HG02970 (cell line): Measurements from ENCODE around the gene PKD1L1.
"Not testable (repeated sequence)": the region's sequence is repeated elsewhere in the genome, so short reads cannot be mapped to it uniquely, and the experiment has no call there.

Experiments used
- ATAC-seq: cut with Tn5 transposase; IDR thresholded peaks from one replicate; pipeline ENCODE4 v1.9.1; 2021; ENCODE audit warnings: mild to moderate bottlenecking, moderate library complexity, moderate number of reproducible peaks; ENCODE audit not compliant: unreplicated experiment, low FRiP score

The PKD1L1 gene

DNA sequence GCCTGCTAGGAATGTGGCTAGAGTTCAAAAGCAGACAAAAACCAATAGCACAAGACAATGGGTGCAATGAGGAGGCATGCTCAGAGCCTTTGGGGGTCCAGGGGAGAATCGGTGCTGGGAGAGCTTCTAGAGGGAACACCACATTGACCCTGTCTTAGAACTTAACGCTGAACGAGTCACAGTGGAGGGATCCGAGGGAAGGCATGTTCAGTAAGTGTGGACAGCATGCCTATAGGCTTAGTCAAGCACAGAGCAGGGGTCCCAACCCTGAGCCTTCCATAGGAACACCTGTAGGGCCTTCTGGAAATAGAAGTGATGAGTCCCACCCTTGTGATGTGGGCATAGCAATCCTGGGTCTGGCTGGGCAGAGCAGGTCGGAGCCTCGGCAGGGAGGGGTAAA is 148.7 kb downstream of the PKD1L1 start:
- ATAC-seq, result no peak

DNA sequence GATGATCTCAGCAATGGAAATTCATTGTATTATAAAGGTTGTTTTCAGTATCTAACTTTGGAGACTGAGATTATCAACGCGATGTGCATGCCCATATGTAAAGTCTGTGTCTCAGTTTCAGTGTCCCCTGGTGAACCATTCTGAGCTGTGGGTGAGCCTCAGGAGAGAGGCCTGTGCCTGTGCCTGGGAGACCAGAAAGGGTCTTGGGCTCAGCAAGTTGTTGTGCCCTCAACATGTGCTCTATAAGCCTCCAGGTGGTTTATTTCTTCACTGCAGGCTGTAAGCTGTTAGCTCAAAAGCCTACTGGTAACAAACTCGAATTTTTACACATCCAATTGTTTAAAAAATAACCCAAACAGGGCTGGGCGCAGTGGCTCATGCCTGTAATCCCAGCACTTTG is 151.9 kb downstream of the PKD1L1 start:
- ATAC-seq, result no peak

DNA sequence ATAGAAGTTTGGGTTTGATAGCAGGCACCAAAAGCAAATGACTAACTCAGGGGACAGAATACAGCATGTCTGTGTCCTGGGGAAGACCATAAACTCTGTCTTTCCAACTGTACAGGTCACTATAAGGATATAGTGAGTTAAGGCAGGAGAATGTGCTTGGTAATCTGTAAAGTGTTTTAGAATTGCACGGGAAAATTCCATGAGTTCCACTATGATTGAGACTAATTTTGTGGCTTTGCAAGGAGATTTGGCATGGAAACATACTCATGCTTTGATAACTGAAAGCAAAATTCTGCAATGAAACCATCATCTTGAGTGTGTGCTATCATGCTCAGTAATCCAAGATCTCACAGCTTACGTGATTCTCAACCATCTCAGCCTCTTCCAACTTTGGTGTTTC is 152.6 kb downstream of the PKD1L1 start:
- no peak for ATAC-seq

DNA sequence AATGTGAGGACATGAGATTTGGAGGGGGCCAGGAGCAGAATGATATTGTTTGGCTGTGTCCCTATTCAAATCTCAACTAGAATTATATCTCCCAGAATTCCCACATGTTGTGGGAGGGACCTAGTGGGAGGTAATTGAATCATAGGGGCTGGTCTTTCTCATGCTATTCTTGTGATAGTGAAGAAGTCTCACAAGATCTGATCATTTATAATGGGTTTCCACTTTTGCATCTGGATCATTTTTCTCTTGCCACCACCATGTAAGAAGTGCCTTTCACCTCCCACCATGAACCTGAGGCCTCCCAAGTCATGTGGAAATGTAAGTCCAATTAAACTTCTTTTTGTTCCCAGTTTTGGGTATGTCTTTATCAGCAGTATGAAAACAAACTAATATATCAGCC is 153.1 kb downstream of the PKD1L1 start:
- ATAC-seq, result not testable (repeated sequence)

DNA sequence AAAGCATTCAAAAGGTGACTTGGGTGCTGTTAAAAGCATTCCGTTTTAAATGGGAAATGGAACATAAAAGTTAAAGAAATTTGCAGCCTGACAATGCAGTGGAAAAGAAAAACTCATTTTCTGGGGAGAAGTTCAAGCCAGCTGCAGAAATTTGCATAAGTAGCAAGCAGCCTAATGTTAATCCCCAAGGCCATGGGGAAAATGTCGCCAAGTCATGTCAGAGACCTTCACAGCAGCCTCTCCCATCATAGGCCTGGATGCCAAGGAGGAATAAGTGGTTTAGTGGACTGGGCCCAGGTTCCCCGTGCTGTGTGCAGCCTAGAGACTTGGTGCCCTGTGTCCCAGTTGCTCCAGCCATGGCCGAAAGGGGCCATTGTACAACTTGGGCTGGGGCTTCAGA is 154.2 kb downstream of the PKD1L1 start:
- ATAC-seq, result no peak

DNA sequence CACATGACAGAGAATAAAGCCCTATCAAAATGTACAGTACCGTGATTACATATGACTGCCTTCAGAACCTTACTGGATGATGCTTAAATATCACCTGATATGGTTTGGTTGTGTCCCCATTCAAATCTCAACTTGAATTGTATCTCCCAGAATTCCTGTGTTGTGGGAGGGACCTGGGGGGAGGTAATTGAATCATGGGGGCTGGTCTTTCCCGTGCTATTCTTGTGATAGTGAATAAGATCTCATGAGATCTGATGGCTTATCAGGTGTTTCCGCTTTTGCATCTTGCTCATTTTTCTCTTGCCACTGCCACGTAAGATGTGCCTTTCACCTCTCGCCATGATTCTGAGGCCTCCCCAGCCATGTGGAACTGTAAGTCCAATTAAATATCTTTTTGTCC is 155.1 kb downstream of the PKD1L1 start:
- not testable (repeated sequence) for ATAC-seq

DNA sequence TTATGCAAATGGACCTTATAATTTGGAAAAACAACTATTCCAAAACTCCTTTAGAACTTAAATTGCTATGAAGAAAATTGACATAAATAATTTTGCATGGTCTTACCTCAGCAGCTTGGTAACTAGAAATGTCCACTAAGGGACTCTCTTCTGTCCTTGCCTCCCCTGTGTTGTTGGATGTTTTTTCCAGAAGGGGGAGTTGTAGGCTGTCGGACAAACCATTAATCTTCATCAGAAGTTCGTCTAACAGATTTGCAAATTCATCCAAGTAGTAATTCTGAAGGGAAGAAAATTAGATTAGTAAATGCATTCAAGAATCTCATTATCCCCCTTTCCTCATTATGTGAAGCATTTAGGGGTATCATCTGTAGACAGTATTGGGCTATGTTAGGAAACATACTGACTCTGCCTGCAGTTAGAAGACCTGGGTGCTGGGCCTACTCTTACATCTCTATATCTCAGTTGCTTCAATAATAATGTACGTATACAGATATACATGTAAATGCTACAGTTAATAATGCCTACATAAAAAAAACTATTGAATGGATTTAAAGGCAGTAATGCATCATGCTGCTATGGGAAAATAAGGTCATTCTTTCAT is 155.6 kb downstream of the PKD1L1 start:
- ATAC-seq, result no peak

DNA sequence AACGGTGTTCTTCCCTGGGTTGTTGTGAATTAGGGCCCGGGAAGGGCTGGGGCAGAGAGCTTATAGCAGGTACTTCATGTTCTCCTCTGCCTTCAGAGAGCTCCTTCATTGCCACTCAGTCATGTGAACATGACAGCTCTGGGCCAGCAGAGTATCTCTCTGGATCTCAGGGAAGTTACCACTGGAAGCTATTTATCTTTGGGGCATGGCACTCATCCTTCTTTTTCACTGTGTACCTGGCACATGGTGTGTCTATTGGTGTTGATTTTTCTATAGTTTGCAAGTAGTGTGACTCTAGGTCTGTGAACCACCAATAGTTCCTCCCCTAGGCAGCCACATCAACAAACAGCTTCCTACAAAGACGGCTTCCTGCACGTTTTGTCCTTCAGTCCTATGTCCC is 156.6 kb downstream of the PKD1L1 start:
- no peak for ATAC-seq

DNA sequence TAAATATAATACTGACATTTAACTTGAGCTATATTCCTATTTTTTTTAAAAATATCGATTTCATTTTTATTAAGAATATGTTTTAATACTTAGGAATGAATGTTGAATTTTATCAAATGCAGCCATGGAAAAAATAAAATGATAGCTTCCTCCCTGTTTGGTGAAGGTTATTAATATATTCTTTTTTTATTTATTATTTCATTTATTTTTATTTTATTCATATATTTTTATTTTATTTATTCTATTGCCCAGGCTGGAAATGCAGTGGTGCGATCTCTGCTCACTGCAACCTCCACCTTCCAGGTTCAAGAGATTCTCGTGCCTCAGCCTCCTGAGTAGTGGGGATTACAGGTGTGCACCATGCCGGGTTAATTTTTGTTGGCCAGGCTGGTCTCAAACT is 160.2 kb downstream of the PKD1L1 start:
- no peak for ATAC-seq

DNA sequence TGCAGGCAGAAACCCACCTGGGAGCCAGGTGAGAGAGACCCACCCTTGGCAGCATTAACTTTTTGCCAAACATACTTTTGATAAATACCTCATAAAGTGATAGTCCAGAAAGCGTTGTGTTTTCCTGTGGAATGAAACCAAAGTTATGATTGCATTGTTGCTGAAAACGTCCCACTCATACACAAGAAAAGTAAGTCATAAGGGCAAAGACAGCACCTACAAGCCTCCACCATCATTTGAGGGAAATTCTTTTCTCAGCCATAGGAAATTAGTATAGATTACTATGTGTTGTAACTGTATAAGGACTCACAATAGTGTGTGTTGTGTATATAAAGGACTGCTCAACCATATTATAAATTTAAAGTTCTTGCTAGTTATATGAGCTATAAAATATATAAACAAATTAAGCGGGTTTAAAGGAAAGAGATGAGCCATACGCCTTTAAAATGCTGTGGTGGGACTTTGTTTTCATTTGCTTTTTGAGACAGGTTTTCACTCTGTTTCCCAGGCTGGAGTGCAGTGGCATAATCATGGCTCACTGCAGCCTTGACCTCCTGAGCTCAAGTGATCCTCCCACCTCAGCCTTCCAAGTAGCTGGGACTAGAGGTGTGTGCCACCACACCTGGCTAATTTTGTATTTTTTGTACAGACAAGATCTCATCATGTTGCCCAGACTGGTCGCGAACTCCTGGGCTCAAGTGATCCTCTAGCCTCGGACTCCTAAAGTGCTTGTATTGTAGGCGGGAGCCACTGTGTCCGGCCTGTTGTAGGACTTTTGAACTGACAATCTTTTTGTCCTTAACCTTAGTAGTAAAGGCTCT is 160.8 kb downstream of the PKD1L1 start:
- ATAC-seq, result no peak

DNA sequence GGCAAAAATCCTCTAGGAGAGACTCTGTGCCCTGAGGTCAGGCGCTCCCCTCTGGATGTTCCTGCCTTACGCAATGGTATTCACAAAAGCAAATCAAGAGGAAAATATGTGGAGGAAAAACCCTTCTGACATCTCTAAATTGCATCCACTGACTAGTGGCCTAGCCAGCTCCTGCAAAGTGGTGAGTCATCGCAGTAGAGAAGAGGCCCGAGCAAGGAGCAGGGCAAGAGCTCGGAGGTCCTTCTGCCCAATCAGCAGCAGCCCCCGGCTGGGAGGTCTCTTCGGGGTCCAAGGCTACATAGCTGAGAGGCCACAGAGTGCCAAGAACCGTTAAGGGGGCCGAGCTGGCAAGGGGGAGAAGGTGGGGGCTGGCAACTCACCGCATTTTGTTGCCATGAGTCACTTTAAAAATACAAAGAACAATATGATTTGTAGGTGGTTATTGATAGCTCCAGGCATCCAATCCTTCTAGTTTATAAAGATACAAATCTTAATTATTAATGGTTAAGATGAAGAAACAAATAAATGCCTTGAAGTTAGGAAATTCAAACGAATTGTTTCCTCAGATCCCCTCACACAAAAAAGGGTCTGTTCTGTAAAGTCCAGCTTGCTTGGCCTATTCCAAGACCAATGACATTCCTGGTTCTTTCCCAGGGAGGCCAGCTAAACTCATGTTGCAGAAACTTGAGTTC is 161.6 kb downstream of the PKD1L1 start:
- ATAC-seq, result no peak

DNA sequence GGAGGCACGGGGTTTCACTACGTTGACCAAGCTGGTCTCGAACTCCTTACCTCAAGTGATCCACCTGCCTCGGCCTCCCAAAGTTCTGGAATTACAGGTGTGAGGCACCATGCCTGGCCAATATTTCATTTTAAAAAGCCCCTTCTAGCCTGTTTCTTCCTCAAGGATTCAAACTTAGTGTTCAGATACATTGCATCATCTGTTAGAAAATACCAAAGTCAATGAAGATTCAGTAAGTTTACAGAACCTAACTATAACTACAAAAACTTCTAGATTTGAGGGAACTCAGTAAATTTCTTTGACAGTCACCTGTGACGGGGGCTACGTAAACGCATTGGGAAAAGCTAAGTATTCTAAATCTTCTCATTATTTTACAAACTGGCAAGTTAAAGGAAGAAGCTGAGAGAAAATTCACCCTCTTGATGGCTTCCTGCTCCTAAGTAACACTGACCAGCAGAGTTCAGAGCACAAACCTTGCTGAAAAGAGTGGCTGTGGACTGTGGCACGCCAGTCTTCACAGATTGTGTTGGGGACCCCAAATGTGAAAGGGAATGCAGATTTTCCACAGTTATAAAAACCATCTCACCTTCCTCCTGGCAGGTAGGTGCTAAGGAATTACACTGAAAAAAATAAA is 162.2 kb downstream of the PKD1L1 start:
- ATAC-seq, result no peak

DNA sequence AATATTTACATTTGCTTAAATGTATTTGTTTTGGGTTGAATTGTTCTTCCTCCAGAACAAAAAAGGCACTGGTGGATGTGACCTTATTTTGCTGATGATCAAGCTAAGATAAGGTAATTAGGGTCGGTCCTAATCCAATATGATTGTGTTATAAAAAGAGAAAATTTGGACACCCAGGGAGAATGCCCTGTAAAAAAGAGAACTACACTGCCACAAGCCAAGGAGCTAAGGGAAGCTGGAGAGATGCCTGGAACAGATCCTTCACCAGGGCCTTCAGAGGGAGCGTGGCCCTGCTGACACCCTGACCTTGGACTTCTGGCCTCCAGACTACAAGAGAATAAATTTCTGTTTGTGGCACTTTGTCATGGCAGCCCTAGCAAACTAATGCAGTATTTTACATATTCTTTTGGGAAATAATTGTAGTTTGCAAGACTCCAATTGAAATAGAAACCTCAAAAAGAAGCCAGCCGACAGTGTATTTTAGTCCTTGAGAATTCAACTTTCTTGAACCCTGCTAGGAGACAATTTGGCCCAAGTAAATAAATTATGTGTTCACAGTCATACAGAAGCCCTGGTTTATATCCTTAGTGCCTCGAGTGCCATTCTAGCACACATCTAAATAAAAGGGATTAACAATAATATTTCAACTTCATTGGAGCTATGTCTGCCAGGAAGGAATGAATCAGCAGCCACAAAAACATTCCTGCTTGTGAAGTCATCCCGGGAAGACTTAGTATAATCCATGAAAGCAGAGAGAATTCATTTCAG is 164.6 kb downstream of the PKD1L1 start:
- ATAC-seq, result no peak

DNA sequence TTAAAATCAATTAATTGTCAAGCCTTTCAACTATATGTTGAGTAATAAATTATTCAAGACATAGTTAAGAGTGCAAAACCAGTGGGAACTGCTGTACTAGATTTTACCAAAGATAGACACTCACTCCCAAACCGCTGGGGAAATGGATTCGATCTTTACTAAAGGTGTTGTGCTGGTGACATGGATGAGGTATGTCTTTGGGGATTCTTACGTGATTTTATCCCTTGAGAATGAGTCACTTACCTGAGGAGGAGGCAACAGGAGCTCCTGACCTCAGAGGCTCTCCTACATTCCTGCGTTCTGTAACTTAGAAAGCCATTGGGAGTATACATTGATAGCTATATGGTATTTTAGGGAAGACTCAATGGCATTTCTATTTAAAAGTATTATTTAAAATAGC is 165.5 kb downstream of the PKD1L1 start:
- ATAC-seq, result no peak

DNA sequence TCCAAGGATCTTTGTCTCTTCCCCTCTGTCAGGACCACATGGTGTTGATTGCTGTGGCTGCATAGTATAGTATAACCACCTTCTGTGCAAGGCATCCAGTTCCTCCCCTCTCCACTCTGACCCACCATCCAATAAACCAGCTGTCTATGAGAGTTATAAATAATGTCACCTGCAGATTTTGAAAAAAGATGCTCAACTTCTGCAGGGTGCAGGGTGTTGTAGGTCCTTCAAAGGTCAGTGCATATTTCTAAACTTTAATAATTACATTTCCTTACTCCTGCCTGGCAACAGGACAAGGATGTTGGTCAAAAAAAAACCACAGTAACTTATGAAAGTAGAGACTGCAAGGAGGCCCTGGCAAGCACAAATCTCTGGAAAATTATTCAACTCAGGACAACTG is 166.2 kb downstream of the PKD1L1 start:
- ATAC-seq, result no peak

DNA sequence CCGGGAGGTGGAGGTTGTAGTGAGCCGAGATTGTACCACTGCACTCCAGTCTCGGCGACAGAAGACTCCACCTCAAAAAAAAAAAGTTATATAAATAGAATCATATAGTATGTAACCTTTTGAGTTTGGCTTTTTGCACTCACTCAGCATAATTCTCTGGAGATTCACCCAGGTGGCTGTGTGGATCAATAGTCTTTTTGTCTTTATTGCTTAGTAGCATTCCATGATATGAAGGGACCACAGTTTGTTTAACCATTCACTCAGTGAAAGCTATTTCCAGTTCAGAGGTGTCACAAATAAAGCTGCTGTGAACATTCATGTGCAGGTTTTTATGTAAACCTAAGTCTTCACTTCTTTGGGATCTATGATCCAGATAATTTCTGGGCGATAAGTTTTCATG is 167.7 kb downstream of the PKD1L1 start:
- ATAC-seq, result no peak

DNA sequence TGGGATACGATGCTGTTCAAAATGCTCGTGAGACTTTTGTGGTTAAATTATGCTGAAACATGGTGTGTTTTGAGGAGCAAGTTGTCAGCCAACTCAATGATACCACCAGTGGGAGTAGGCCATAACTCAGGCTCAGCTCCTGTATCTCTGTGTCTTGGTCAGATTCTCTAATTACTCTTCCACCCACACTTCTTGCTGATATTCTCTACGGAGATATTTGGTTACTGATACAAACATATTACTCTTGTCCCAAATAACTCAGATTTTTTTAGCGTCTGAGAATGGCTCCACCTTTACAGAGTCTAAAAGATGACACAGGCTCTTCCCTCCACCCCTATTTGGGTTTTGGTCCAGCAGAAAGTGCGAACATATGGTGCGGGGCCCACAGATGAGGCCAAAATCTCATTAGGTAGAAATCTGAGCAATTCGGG is 168.9 kb downstream of the PKD1L1 start:
- ATAC-seq, result no peak

DNA sequence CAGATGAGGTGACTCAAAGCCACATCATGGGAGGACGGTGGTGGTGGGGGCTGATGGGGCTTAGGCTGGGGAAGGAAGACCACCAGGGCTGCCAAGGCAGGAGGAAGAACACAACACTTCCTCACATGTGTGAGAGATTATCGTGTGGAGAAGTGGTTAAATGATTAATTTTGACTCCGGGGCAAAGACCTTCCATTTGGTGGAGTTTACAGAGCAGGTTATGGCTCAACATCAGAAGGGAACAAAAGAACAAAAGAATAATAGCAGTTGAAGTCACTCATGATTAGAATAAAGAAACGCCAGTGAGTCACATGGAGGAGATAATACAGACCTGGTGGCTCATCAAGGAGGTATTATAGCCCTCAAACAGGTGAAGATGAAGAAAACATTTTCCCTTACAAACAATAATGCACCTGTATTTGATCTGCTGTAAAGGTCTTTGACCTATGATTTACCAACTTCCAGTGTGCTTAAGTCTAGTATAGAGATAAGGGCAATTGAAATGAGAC is 170.1 kb downstream of the PKD1L1 start:
- ATAC-seq, result no peak

DNA sequence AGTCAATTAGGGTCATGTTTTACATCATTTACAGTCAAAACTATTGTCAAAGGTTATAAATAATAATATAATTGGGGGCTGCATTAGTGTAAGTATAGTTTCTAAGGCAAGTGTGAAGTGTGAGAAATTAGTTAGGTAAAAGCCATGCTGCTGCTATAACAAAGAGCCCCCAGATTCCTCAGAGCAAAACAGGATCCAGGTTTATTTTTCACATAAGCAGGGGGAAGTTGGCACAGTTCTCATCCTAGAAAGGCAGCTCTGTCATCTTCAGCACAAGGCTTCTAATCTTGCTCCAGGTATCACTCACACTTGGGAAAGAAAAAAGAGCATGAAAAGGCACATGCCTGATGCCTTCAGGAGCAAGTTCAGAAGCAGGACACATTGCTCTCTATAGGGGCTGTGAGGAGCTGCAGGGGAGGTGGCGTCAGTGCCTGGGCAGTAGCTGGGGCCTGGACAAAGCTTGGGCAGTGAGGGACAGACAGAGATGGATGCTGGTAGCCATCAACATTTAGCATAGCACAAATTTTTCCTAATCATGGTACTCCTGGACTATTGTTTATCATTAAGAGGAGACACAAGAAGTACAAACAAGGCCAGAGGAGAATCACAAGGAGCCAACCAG is 170.6 kb downstream of the PKD1L1 start:
- no peak for ATAC-seq

DNA sequence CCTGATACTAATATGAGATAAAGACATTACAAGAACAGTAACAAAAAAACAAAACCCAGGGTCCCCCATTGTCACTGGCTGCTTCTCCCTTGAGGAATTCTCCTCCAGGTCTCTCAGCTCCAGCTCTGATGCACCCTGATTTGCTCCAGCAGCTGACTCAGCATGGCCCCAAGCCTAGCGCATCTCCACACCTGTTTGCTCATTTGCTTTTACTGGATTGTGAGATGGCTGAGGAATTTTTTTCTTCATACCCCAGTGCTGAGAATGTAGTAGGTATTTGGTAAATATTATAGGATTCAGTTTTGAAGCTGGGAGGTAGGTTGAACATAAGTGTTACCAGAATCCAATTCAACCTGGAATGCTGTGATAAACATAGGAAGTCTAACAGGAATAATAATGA is 171.9 kb downstream of the PKD1L1 start:
- ATAC-seq, result no peak
